GM18861 (cell line): Measurements from ENCODE around the gene PRKN.

Source experiments
- ATAC-seq: cut with Tn5 transposase; IDR thresholded peaks from one replicate; pipeline ENCODE4 v1.9.1; 2021; ENCODE audit not compliant: unreplicated experiment

PRKN gene

GRCh38 chr6:162331911-162332310 lies 395.7 kb downstream of the PRKN start:
- no peak for ATAC-seq

- ATAC-seq: no peak
These were observed 401.7 kb downstream of the PRKN start for GRCh38 chr6:162325826-162326225.

DNA sequence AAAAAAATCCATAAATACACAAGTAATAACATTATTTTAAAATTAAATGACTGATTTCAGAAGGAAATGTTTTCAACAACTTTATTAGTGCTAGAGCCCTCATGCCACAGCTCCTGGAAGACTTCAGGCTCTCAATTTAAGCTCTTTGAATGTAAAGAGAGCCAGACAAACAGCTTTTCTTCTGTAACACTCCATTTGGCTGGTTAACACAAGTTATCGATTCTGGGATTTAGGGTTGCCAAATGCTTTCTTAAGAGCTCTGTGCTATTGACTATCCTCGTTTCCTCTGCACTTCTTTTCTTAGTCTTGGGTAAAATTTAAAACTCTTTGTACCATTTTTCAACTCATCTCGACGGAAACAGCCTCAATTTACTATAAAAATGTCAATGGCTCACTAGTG lies 402.5 kb downstream of the PRKN start:
- no peak for ATAC-seq

- ATAC-seq: no peak
These were observed 412.3 kb downstream of the PRKN start for GRCh38 chr6:162315291-162315690.

DNA sequence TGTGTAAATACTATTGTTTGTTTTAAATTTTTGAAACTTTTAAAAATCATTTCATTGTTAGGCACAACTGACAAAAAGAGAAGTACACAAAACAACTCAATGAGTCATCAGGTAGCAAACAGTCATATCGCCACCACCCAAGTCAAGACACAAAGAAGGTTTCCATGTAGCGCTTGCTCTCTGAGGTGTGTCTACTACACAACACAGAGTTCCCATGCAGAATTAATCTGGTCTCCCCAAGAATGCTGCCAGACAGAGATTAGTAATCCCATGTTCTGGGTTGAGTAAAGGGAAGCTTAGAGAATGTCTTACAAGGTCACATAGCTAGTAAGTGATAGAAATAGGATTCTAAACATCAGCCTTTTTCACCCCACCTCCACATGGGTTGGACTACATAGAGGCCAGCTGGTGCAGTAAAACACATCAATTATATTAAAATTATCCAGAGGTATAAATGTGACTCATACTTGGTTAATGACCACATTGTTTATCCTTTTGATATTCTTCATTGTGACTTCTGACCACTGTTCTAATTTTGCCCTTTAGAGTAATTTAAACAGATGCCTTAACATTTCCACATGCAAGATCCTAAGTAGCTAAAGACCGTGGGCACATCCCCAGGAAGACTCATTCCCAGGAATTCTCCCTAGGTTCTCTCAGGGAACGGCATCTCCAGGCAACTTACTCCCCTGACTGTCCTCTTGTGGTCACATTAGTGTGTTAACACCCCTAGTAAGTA lies 413.5 kb downstream of the PRKN start:
- no peak for ATAC-seq

GRCh38 chr6:162307865-162308264 lies 419.7 kb downstream of the PRKN start:
- ATAC-seq: no peak

- ATAC-seq: no peak
These were observed 420.9 kb downstream of the PRKN start for GRCh38 chr6:162306616-162307015.

DNA sequence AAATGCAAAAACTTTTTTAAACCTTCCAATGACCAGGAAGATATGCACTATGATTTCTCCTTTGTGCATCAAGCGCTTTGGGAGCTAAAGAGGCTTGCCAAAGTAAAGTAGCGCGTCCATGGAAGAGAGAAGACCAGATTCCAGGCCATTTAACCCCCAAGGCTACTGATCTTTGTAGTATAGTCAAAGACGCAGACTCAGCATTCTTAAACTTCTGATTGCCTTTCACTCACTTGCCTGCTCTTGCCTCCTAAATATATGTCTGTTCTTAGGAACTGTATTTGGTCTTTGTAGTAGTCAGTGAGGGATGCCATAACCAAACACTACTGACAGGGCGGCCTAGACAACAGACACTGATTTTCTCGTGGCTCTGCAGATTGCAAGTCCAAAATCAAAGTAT lies 426.4 kb downstream of the PRKN start:
- ATAC-seq: no peak

GRCh38 chr6:162294029-162294428 lies 433.5 kb downstream of the PRKN start:
- no peak for ATAC-seq

DNA sequence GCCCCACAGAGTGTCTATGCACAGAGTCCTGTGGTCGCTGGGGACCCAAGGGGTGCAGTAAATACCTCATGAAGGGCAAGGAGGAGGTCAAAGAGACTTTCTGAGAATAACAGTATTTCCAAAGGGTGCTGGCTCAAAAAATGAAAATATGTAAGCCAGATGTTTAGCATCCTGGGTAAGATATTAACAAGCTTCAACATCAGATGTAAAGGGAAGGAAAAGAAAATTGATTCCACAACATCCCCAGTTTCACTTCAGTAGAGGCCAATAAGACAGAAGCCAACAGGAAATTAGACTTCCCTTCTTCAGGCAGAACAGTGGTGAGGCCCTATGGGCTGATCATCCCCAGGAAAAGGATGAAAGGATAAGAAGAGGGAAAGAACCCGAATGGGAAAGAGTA lies 434.7 kb downstream of the PRKN start:
- no peak for ATAC-seq

- no peak for ATAC-seq
These were observed 436.6 kb downstream of the PRKN start for GRCh38 chr6:162290846-162291465.

DNA sequence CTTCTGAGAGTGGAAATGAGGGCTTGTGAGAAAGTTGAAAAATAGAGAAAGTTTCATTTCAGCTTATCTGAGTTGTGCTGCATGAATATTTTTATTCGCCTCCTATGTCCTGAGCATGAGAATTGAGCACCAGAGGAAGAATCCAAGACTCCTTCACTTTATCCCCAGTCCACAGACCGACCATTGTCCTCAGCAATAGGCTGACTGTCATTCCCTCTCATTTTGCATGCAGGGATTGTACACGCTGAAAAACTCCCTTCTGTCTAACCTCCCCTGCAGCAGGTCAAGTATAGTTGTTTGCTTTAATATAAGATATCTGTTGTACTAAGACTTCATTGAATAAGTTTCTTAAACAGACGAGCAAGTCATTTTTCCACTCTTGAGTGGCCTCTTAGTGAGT lies 437.6 kb downstream of the PRKN start:
- no peak for ATAC-seq

GRCh38 chr6:162273986-162274385 lies 453.6 kb downstream of the PRKN start:
- no peak for ATAC-seq

- no peak for ATAC-seq
These were observed 455.6 kb downstream of the PRKN start for GRCh38 chr6:162271922-162272321.

DNA sequence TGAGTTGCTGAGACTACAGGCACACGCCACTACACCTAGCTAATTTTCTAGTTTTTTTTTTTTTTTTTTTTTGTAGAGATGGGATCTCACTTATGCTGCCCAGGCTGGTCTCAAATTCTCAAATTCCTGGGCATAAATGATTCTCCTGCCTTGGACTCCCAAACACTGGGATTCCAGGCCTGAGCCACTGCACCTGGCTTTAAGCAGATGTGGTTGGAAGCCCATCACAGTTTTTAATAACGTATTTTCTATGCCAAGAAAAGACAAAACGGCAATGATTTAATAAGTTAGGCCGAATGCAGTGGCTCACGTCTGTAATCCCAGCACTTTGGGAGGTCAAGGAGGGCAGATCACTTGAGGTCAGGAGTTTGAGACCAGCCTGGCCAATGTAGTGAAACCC lies 456.6 kb downstream of the PRKN start:
- no peak for ATAC-seq

- ATAC-seq: no peak
These were observed 459.9 kb downstream of the PRKN start for GRCh38 chr6:162267641-162268040.

DNA sequence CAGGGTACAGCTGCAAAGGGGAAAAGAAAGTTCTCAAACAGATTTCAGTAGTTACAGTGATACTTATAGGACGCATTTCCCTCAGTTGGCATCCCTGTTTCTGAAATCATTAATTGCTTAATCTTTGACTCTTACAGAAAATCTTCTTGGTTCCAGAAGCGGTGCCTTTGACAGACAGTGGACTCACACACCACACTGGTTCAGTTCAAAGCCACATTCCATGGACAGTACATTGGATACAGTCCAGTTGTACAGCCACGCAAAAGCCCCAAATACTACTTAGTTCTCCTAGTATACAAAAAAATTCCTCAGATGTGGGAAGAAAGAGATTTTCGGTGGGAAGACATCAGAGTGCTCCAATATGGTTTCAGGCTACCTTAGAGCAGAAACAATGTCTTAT lies 460.4 kb downstream of the PRKN start:
- ATAC-seq: no peak

- no peak for ATAC-seq
These were observed 463.0 kb downstream of the PRKN start for GRCh38 chr6:162264581-162264980.

- no peak for ATAC-seq
These were observed 464.9 kb downstream of the PRKN start for GRCh38 chr6:162262466-162263196.

- ATAC-seq: no peak
These were observed 466.0 kb downstream of the PRKN start for GRCh38 chr6:162261598-162261997.

GRCh38 chr6:162260027-162260426 lies 467.5 kb downstream of the PRKN start:
- no peak for ATAC-seq

GRCh38 chr6:162258647-162259046 lies 468.9 kb downstream of the PRKN start:
- ATAC-seq: no peak
